ENCODE measurements around the gene RPS8. TPM values are rescaled to one million over a fixed set of nuclear protein-coding genes. Genes with fewer than 3 reads are reported as not detected.
A peak's percentile ranks its signal among the peaks of the same experiment; 100 is the strongest.
"Not testable (repeated sequence)": the region's sequence is repeated elsewhere in the genome, so short reads cannot be mapped to it uniquely, and the experiment has no call there.

The RPS8 gene
- total RNA-seq, 2 donors from 2014 or later: 2,014 to 2,050 TPM

DNA sequence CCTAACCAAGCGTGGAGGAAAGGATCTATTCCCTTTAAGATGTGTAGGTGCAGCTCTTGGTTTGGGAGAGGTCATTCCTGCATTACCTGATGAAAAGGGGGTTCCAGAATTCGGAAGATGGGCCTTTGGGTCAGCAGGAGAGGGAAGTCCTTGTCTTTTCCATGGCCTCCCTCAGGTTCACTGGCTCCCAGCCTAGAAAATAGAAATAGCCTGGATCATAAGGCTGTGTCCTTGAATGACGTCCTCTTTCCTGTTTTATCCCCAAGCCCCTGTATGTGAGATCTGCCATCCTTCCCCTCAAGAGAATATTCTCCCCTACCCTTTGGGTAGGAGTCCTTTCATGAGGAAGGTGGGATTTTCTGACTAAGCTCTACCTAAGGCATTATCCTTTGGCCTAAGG, 14.5 kb upstream of the RPS8 start:
- Histone ChIP-seq H3K36me3 (ENCODE audit: control insufficient read depth, insufficient read depth, low read length) (peaks cover 69% of the 10 kb centered on the region), H3K9ac (ENCODE audit: extremely low read depth, low read length, poor library complexity, severe bottlenecking) (no peak overlapping the region), H3K27me3 (ENCODE audit: control insufficient read depth, insufficient read depth, low read length, poor library complexity, severe bottlenecking) (no peaks in the 10 kb centered on the region), H3K4me1 (ENCODE audit: control insufficient read depth, insufficient read depth, low read length) (no peaks in the 10 kb centered on the region), H3K4me3 (ENCODE audit: low read length) (no peak overlapping the region), H3K9me3 (ENCODE audit: control insufficient read depth, low read length) (no peaks in the 10 kb centered on the region), H3K27ac (ENCODE audit: low read depth, low read length) (no peak overlapping the region)
- DNase-seq: no peak
- Mint-ChIP-seq H3K4me1 (no peaks in the 10 kb centered on the region), H3K9me3 (no peaks in the 10 kb centered on the region), H3K27ac (no peak overlapping the region), H3K27me3 (ENCODE audit: insufficient read depth) (no peaks in the 10 kb centered on the region), H3K4me3 (no peak overlapping the region), H3K36me3 (ENCODE audit: low read depth) (peaks cover 65% of the 10 kb centered on the region)
- WGBS, 2 experiments (ENCODE audit: insufficient coverage in 1 of 2, insufficient read length in 1 of 2): 93 to 100% methylated on average over 3 of the region's 3 CpGs
- TF ChIP-seq, protein P1, sequence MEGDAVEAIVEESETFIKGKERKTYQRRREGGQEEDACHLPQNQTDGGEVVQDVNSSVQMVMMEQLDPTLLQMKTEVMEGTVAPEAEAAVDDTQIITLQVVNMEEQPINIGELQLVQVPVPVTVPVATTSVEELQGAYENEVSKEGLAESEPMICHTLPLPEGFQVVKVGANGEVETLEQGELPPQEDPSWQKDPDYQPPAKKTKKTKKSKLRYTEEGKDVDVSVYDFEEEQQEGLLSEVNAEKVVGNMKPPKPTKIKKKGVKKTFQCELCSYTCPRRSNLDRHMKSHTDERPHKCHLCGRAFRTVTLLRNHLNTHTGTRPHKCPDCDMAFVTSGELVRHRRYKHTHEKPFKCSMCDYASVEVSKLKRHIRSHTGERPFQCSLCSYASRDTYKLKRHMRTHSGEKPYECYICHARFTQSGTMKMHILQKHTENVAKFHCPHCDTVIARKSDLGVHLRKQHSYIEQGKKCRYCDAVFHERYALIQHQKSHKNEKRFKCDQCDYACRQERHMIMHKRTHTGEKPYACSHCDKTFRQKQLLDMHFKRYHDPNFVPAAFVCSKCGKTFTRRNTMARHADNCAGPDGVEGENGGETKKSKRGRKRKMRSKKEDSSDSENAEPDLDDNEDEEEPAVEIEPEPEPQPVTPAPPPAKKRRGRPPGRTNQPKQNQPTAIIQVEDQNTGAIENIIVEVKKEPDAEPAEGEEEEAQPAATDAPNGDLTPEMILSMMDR (conservative IDR thresholded peaks at IDR 0.05): no peak

DNA sequence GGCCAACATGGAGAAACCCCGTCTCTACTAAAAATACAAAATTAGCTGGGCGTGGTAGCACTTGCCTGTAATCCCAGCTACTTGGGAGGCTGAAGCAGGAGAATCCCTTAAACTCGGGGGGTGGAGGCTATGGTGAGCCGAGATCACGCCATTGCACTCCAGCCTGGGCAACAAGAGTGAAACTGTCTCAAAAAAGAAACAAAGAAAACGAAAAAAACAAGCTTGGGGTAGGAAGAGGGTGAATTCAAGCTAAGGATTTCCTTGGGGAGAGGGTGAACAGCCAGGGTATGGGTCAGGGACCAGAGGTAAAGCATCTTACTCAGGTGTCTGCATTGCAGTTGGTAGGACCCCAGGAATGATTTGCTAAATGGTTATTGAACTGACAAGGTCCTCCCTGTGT, 8.9 kb upstream of the RPS8 start:
- not testable (repeated sequence) for H3K4me1 ChIP-seq (ENCODE audit: control insufficient read depth, insufficient read depth, low read length); DNase-seq; H3K27me3 ChIP-seq (ENCODE audit: control insufficient read depth, insufficient read depth, low read length, poor library complexity, severe bottlenecking); H3K9me3 ChIP-seq (ENCODE audit: control insufficient read depth, low read length); H3K27ac ChIP-seq (ENCODE audit: low read depth, low read length); H3K27me3 Mint-ChIP-seq (ENCODE audit: insufficient read depth); H3K4me3 ChIP-seq (ENCODE audit: low read length); H3K27ac Mint-ChIP-seq; H3K9me3 Mint-ChIP-seq; H3K4me1 Mint-ChIP-seq; H3K9ac ChIP-seq (ENCODE audit: extremely low read depth, low read length, poor library complexity, severe bottlenecking); H3K4me3 Mint-ChIP-seq
- peaks cover 42% of the 10 kb centered on the region for H3K36me3 Mint-ChIP-seq (ENCODE audit: low read depth)
- 96 to 97% methylated on average over 6 of the region's 6 CpGs for WGBS, 2 experiments (ENCODE audit: insufficient coverage in 1 of 2, insufficient read length in 1 of 2)
- H3K36me3 ChIP-seq (ENCODE audit: control insufficient read depth, insufficient read depth, low read length): peaks cover 38% of the 10 kb centered on the region

DNA sequence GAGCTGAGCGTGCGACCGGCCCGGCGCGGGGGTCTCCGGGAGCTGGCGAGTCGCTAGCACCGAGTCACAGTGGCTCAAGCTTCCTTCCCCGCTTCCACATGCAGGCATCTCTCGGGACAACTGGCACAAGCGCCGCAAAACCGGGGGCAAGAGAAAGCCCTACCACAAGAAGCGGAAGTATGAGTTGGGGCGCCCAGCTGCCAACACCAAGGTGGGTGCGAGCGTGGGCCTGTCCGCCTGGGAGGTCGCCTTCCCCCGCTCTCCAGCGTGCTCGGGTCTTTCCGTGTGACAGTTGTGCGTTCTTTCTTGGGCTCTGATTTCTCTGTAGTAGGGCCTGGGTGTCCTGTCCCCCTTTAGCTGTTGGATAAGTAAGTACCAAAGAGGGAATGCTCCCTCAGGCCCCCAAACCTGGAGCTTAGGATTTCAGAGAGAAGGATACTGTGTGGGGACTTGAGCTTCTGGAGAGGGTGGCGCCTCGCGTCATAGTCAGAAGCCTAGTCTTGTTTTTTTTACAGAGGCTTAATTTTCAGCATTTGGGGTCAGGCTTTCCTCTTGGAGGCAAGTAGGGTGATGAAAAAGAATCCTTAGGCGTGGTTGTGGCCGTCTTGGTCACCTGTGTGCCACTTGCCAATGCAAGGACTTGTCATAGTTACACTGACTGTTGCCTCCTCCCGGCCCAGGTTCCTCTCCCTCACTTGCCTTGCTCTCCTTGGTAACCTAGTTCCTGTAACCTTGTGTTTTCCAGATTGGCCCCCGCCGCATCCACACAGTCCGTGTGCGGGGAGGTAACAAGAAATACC, 790 bp downstream of the RPS8 start:
- TF ChIP-seq, protein P1 (conservative IDR thresholded peaks at IDR 0.05): no peak
- Histone ChIP-seq H3K9ac (ENCODE audit: extremely low read depth, low read length, poor library complexity, severe bottlenecking) (peak overlapping the region; percentile 98), H3K27me3 (ENCODE audit: control insufficient read depth, insufficient read depth, low read length, poor library complexity, severe bottlenecking) (no peaks in the 10 kb centered on the region), H3K4me1 (ENCODE audit: control insufficient read depth, insufficient read depth, low read length) (no peaks in the 10 kb centered on the region), H3K9me3 (ENCODE audit: control insufficient read depth, low read length) (no peaks in the 10 kb centered on the region), H3K4me3 (ENCODE audit: low read length) (peak overlapping the region; percentile 98), H3K27ac (ENCODE audit: low read depth, low read length) (peak overlapping the region; percentile 94), H3K36me3 (ENCODE audit: control insufficient read depth, insufficient read depth, low read length) (peaks cover 38% of the 10 kb centered on the region)
- Mint-ChIP-seq H3K36me3 (ENCODE audit: low read depth) (peaks cover 49% of the 10 kb centered on the region), H3K27me3 (ENCODE audit: insufficient read depth) (no peaks in the 10 kb centered on the region), H3K9me3 (no peaks in the 10 kb centered on the region), H3K4me1 (peaks cover 17% of the 10 kb centered on the region), H3K4me3 (peak overlapping the region; percentile 87), H3K27ac (peak overlapping the region; percentile 94)
- no peak for DNase-seq
- 3 to 8% methylated on average over 15 to 36 of the region's 36 CpGs for WGBS, 2 experiments (ENCODE audit: insufficient coverage in 1 of 2, insufficient read length in 1 of 2)

All from endodermal cell (in vitro differentiated cells).